Skeletal muscle tissue (tissue), 4 donors: ENCODE measurements around the gene TGFA. TPM values are rescaled to one million over a fixed set of nuclear protein-coding genes. Genes with fewer than 3 reads are reported as not detected.
"Not testable (repeated sequence)": the region's sequence is repeated elsewhere in the genome, so short reads cannot be mapped to it uniquely, and the experiment has no call there.

Experiments used
- H3K27ac ChIP-seq: one replicate; pipeline ENCODE4 v1.7.0; 2013; ENCODE audit warnings: mild to moderate bottlenecking, low read depth, low read length, inconsistent platforms
- H3K27me3 ChIP-seq, 3 donors: one replicate each; pipeline ENCODE4 v1.7.0; 2013; ENCODE audit warnings: low read length in 3 of 3; ENCODE audit not compliant: control insufficient read depth in 3 of 3, insufficient read depth in 3 of 3
- H3K36me3 ChIP-seq, 3 donors: one replicate each; pipeline ENCODE4 v1.7.0; 2013; ENCODE audit warnings: low read length in 3 of 3; ENCODE audit not compliant: control insufficient read depth in 3 of 3, insufficient read depth in 3 of 3
- H3K4me1 ChIP-seq, 3 donors: one replicate each; pipeline ENCODE4 v1.7.0; 2013; ENCODE audit warnings: low read length in 3 of 3, mild to moderate bottlenecking in 3 of 3; ENCODE audit not compliant: control insufficient read depth in 3 of 3, insufficient read depth in 3 of 3
- H3K4me3 ChIP-seq, 3 donors: one replicate each; pipeline ENCODE4 v1.7.0; 2013; ENCODE audit warnings: low read length in 3 of 3
- H3K9ac ChIP-seq, 3 donors: one replicate each; pipeline ENCODE4 v1.7.0; 2013; ENCODE audit warnings: low read length in 3 of 3, mild to moderate bottlenecking in 3 of 3, moderate library complexity in 2 of 3, low read depth in 1 of 3
- H3K9me3 ChIP-seq, 3 donors: one replicate each; pipeline ENCODE4 v1.7.0; 2013; ENCODE audit warnings: low read length in 3 of 3; ENCODE audit not compliant: control insufficient read depth in 3 of 3
- total RNA-seq: library from RNA; depleted of rRNA; stranded (reverse); fragments of >200 nt; gene quantifications from one replicate; pipeline ENCODE4 v1.2.3, GENCODE V29; 2014
- donor health status: Osteomylitis.

The TGFA gene
- total RNA-seq, 1 donor from 2014 or later = under 0.01 TPM

GRCh38 chr2:70472221-70472890 lies 81.3 kb downstream of the TGFA start:
- H3K9me3 ChIP-seq = no peaks in the 10 kb centered on the region
- H3K27ac ChIP-seq = no peak overlapping the region
- H3K4me3 ChIP-seq = no peak overlapping the region
- H3K9ac ChIP-seq = no peak overlapping the region
- H3K4me1 ChIP-seq = peaks cover 0 to 2% (median 0%) of the 10 kb centered on the region in 3 donors
- peaks cover 9 to 20% (median 16%) of the 10 kb centered on the region in 3 donors for H3K27me3 ChIP-seq
- no peaks in the 10 kb centered on the region for H3K36me3 ChIP-seq

GRCh38 chr2:70471129-70471528 lies 82.5 kb downstream of the TGFA start:
- H3K4me1 ChIP-seq = peaks cover 0 to 2% (median 0%) of the 10 kb centered on the region in 3 donors
- H3K27me3 ChIP-seq = peaks cover 9 to 20% (median 16%) of the 10 kb centered on the region in 3 donors
- H3K4me3 ChIP-seq = no peak overlapping the region
- H3K9ac ChIP-seq = no peak overlapping the region
- no peaks in the 10 kb centered on the region for H3K9me3 ChIP-seq
- no peak overlapping the region for H3K27ac ChIP-seq
- H3K36me3 ChIP-seq = no peaks in the 10 kb centered on the region

- Histone ChIP-seq H3K9me3 (no peaks in the 10 kb centered on the region), H3K4me1 (peaks cover 0 to 2% (median 0%) of the 10 kb centered on the region in 3 donors), H3K36me3 (no peaks in the 10 kb centered on the region), H3K27me3 (peaks cover 9 to 20% (median 13%) of the 10 kb centered on the region in 3 donors), H3K9ac (no peak overlapping the region), H3K27ac (no peak overlapping the region), H3K4me3 (no peak overlapping the region)
These were observed 83.7 kb downstream of the TGFA start for GRCh38 chr2:70469961-70470360.

GRCh38 chr2:70469435-70469834 lies 84.2 kb downstream of the TGFA start:
- no peaks in the 10 kb centered on the region for H3K36me3 ChIP-seq
- no peaks in the 10 kb centered on the region for H3K9me3 ChIP-seq
- no peak overlapping the region for H3K27ac ChIP-seq
- H3K4me3 ChIP-seq = no peak overlapping the region
- peaks cover 5 to 20% (median 13%) of the 10 kb centered on the region in 3 donors for H3K27me3 ChIP-seq
- H3K4me1 ChIP-seq = peaks cover 0 to 2% (median 0%) of the 10 kb centered on the region in 3 donors
- no peak overlapping the region for H3K9ac ChIP-seq

GRCh38 chr2:70468878-70469277 lies 84.7 kb downstream of the TGFA start:
- no peak overlapping the region for H3K4me3 ChIP-seq
- H3K27me3 ChIP-seq = peaks cover 4 to 22% (median 13%) of the 10 kb centered on the region in 3 donors
- peaks cover 0 to 2% (median 0%) of the 10 kb centered on the region in 3 donors for H3K4me1 ChIP-seq
- no peak overlapping the region for H3K9ac ChIP-seq
- no peaks in the 10 kb centered on the region for H3K36me3 ChIP-seq
- no peak overlapping the region for H3K27ac ChIP-seq
- H3K9me3 ChIP-seq = no peaks in the 10 kb centered on the region

- Histone ChIP-seq H3K27ac (no peak overlapping the region), H3K4me1 (peaks cover 0 to 2% (median 0%) of the 10 kb centered on the region in 3 donors), H3K9me3 (no peaks in the 10 kb centered on the region), H3K4me3 (no peak overlapping the region), H3K27me3 (peaks cover 4 to 20% (median 16%) of the 10 kb centered on the region in 3 donors), H3K9ac (no peak overlapping the region), H3K36me3 (no peaks in the 10 kb centered on the region)
These were observed 85.5 kb downstream of the TGFA start for GRCh38 chr2:70467831-70468779.

- Histone ChIP-seq H3K4me3 (no peak overlapping the region), H3K36me3 (no peaks in the 10 kb centered on the region), H3K9me3 (no peaks in the 10 kb centered on the region), H3K27me3 (peaks cover 4 to 17% (median 16%) of the 10 kb centered on the region in 3 donors), H3K27ac (no peak overlapping the region), H3K4me1 (peaks cover 0 to 2% (median 0%) of the 10 kb centered on the region in 3 donors), H3K9ac (no peak overlapping the region)
These were observed 86.4 kb downstream of the TGFA start for GRCh38 chr2:70467237-70467636.

- H3K4me1 ChIP-seq, H3K9me3 ChIP-seq, H3K9ac ChIP-seq, H3K4me3 ChIP-seq, H3K27ac ChIP-seq, H3K36me3 ChIP-seq: not testable (repeated sequence)
- H3K27me3 ChIP-seq = peaks cover 4 to 17% (median 14%) of the 10 kb centered on the region in 3 donors
These were observed 87.0 kb downstream of the TGFA start for GRCh38 chr2:70466647-70467046.

GRCh38 chr2:70463997-70464396 lies 89.6 kb downstream of the TGFA start:
- Histone ChIP-seq H3K27me3 (peaks cover 5 to 16% (median 6%) of the 10 kb centered on the region in 3 donors), H3K27ac (no peak overlapping the region), H3K9ac (no peak overlapping the region), H3K9me3 (no peaks in the 10 kb centered on the region), H3K4me1 (peaks cover 0 to 2% (median 0%) of the 10 kb centered on the region in 3 donors), H3K36me3 (no peaks in the 10 kb centered on the region), H3K4me3 (no peak overlapping the region)

- Histone ChIP-seq H3K9me3 (no peaks in the 10 kb centered on the region), H3K4me1 (peaks cover 0 to 2% (median 0%) of the 10 kb centered on the region in 3 donors), H3K9ac (no peak overlapping the region), H3K27me3 (peaks cover 5 to 16% (median 6%) of the 10 kb centered on the region in 3 donors), H3K27ac (no peak overlapping the region), H3K36me3 (no peaks in the 10 kb centered on the region), H3K4me3 (no peak overlapping the region)
These were observed 90.0 kb downstream of the TGFA start for GRCh38 chr2:70463581-70463980.
